Fibroblast of lung (primary cell): Measurements from ENCODE around the gene AKT1. TPM values are rescaled to one million over a fixed set of nuclear protein-coding genes. Genes with fewer than 3 reads are reported as not detected.

Source experiments
- DNase-seq, 2 donors: peaks; one replicate each; pipeline versions ENCODE4 v3.0.0 to v3.0.0-alpha.2; 2010; ENCODE audit warnings: low read depth in 2 of 2
- H2AFZ ChIP-seq: 2 replicates; pipeline ENCODE4 v1.5.1; 2012; ENCODE audit warnings: low read length, control low read depth, inconsistent platforms
- H3K27ac ChIP-seq: 2 replicates; pipeline ENCODE4 v1.5.1; 2011; ENCODE audit warnings: low read length, control low read depth; ENCODE audit not compliant: insufficient read depth
- H3K27me3 ChIP-seq: 2 replicates; pipeline ENCODE4 v1.5.1; 2011; ENCODE audit warnings: mild to moderate bottlenecking, low read length; ENCODE audit not compliant: control insufficient read depth, insufficient read depth
- H3K36me3 ChIP-seq: 2 replicates; pipeline ENCODE4 v1.5.1; 2011; ENCODE audit warnings: low read length; ENCODE audit not compliant: control insufficient read depth, insufficient read depth
- H3K4me1 ChIP-seq: 2 replicates; pipeline ENCODE4 v1.5.1; 2011; ENCODE audit warnings: low read length; ENCODE audit not compliant: control insufficient read depth, insufficient read depth; ENCODE audit errors: extremely low read depth
- H3K4me2 ChIP-seq: 2 replicates; pipeline ENCODE4 v1.5.1; 2011; ENCODE audit warnings: low read length, control low read depth; ENCODE audit not compliant: insufficient read depth; ENCODE audit errors: extremely low read depth
- H3K4me3 ChIP-seq, 4 experiments: fragments of 200-600 bp in 1 of 4; sonication (generic) in 1 of 4; replicated peaks in 1 of 4; 2 replicates each; pipeline ENCODE4 v1.5.1; 2011 to 2016; ENCODE audit warnings: low read length in 4 of 4, low read depth in 3 of 4, mild to moderate bottlenecking in 3 of 4, control low read depth in 2 of 4, inconsistent platforms in 1 of 4, mixed read lengths in 1 of 4; ENCODE audit not compliant: insufficient read depth in 1 of 4; ENCODE audit errors: control extremely low read depth in 1 of 4
- H3K79me2 ChIP-seq: 2 replicates; pipeline ENCODE4 v1.5.1; 2012; ENCODE audit warnings: mild to moderate bottlenecking, low read length, inconsistent platforms; ENCODE audit not compliant: control insufficient read depth, insufficient read depth
- H3K9ac ChIP-seq: 2 replicates; pipeline ENCODE4 v1.5.1; 2011; ENCODE audit warnings: mild to moderate bottlenecking, low read length, control low read depth; ENCODE audit not compliant: insufficient read depth
- H3K9me3 ChIP-seq: 2 replicates; pipeline ENCODE4 v1.5.1; 2012; ENCODE audit warnings: low read depth, low read length; ENCODE audit not compliant: control insufficient read depth, insufficient read depth
- H4K20me1 ChIP-seq: 2 replicates; pipeline ENCODE4 v1.5.1; 2011; ENCODE audit warnings: low read length; ENCODE audit not compliant: control insufficient read depth, insufficient read depth; ENCODE audit errors: extremely low read depth
- CTCF ChIP-seq, 2 donors: IDR thresholded peaks in 1 of 2; conservative IDR thresholded peaks in 1 of 2; 1 replicate in 1 of 2; 2 replicates in 1 of 2; pipeline ENCODE4 v1.5.1; 2011 to 2012; ENCODE audit warnings: low read length in 2 of 2, control low read depth in 1 of 2, inconsistent platforms in 1 of 2, low read depth in 1 of 2, mild to moderate bottlenecking in 1 of 2
- EZH2 ChIP-seq: IDR thresholded peaks from 2 replicates; pipeline ENCODE4 v1.5.1; 2012; ENCODE audit warnings: low read length, control low read depth, mild to moderate bottlenecking; ENCODE audit errors: missing control alignments
- polyA plus RNA-seq, 2 donors: library from polyadenylated mRNA; depleted of rRNA in 1 of 2; stranded (reverse) in 1 of 2; unstranded in 1 of 2; fragments of >200 nt; gene quantifications; 2 replicates each; pipeline ENCODE4 v1.2.1, GENCODE V29; 2011 to 2012; ENCODE audit warnings: missing spikeins in 1 of 2
- total RNA-seq: library from RNA; depleted of rRNA; stranded (reverse); fragments of >200 nt; gene quantifications from 2 replicates; pipeline ENCODE4 v1.2.1, GENCODE V29; 2014

Gene AKT1
- total and polyA plus RNA-seq, 2 donors (not counting 1 experiment from before 2014, with no cell fraction given) = 83.2 to 127 TPM

GRCh38 chr14:104776961-104777807 lies 18.4 kb downstream of the AKT1 start:
- H3K27me3 ChIP-seq = no peaks in the 10 kb centered on the region
- TF ChIP-seq CTCF (conservative IDR thresholded peaks at IDR 0.05 in 1 of 2, IDR thresholded peaks at IDR 0.05 in 1 of 2; ENCODE audit: low read depth in 1 of 2, low read length in 2 of 2) (no peak), EZH2 (no peak)
- no peaks in the 10 kb centered on the region for H3K79me2 ChIP-seq
- no peaks in the 10 kb centered on the region for H4K20me1 ChIP-seq
- H3K36me3 ChIP-seq = peaks cover 26% of the 10 kb centered on the region
- H3K4me1 ChIP-seq = no peaks in the 10 kb centered on the region
- no peak overlapping the region for H3K4me3 ChIP-seq
- no peak overlapping the region for H2AFZ ChIP-seq
- no peak overlapping the region for H3K27ac ChIP-seq
- H3K9ac ChIP-seq = no peak overlapping the region
- DNase-seq = no peak
- H3K4me2 ChIP-seq = no peak overlapping the region
- no peaks in the 10 kb centered on the region for H3K9me3 ChIP-seq

- no peaks in the 10 kb centered on the region for H3K9me3 ChIP-seq
- H3K27ac ChIP-seq = no peak overlapping the region
- DNase-seq = no peak
- no peak overlapping the region for H3K4me2 ChIP-seq
- H4K20me1 ChIP-seq = no peaks in the 10 kb centered on the region
- peaks cover 33% of the 10 kb centered on the region for H3K36me3 ChIP-seq
- H3K27me3 ChIP-seq = no peaks in the 10 kb centered on the region
- no peaks in the 10 kb centered on the region for H3K79me2 ChIP-seq
- H3K4me1 ChIP-seq = no peaks in the 10 kb centered on the region
- H2AFZ ChIP-seq = no peak overlapping the region
- TF ChIP-seq EZH2 (no peak), CTCF (conservative IDR thresholded peaks at IDR 0.05 in 1 of 2, IDR thresholded peaks at IDR 0.05 in 1 of 2; ENCODE audit: low read depth in 1 of 2, low read length in 2 of 2) (no peak)
- H3K9ac ChIP-seq = no peak overlapping the region
- no peak overlapping the region for H3K4me3 ChIP-seq
These were observed 19.1 kb downstream of the AKT1 start for GRCh38 chr14:104776481-104776880.

GRCh38 chr14:104775073-104775489 lies 20.5 kb downstream of the AKT1 start:
- Histone ChIP-seq H3K4me3 (no peak overlapping the region), H4K20me1 (no peaks in the 10 kb centered on the region), H3K4me2 (no peak overlapping the region), H3K9me3 (no peaks in the 10 kb centered on the region), H3K27me3 (no peaks in the 10 kb centered on the region), H3K36me3 (peaks cover 40% of the 10 kb centered on the region), H2AFZ (no peak overlapping the region), H3K79me2 (no peaks in the 10 kb centered on the region), H3K27ac (no peak overlapping the region), H3K9ac (no peak overlapping the region), H3K4me1 (no peaks in the 10 kb centered on the region)
- no peak for DNase-seq
- TF ChIP-seq EZH2 (no peak), CTCF (conservative IDR thresholded peaks at IDR 0.05 in 1 of 2, IDR thresholded peaks at IDR 0.05 in 1 of 2; ENCODE audit: low read depth in 1 of 2, low read length in 2 of 2) (no peak)
